Esophagus squamous epithelium (tissue), 4 donors: ENCODE results near the gene MRPS9.

ENCODE experiments used
- POLR2A ChIP-seq, 4 donors: fragments of 450-650 bp; IDR thresholded peaks; one replicate each; pipeline ENCODE4 v1.6.1; 2017; ENCODE audit warnings: antibody characterized with exemption in 4 of 4, mild to moderate bottlenecking in 4 of 4, moderate library complexity in 3 of 4
- TF ChIP-seq, protein P1 (sequence below), 6 experiments: fragments of 450-650 bp in 4 of 6; fragments of 200-600 bp in 2 of 6; sonication (generic) in 2 of 6; IDR thresholded peaks; one replicate each; pipeline ENCODE4 v1.5.1; 2016 to 2019; ENCODE audit warnings: antibody characterized with exemption in 6 of 6, mild to moderate bottlenecking in 4 of 6, moderate library complexity in 4 of 6

DNA sequence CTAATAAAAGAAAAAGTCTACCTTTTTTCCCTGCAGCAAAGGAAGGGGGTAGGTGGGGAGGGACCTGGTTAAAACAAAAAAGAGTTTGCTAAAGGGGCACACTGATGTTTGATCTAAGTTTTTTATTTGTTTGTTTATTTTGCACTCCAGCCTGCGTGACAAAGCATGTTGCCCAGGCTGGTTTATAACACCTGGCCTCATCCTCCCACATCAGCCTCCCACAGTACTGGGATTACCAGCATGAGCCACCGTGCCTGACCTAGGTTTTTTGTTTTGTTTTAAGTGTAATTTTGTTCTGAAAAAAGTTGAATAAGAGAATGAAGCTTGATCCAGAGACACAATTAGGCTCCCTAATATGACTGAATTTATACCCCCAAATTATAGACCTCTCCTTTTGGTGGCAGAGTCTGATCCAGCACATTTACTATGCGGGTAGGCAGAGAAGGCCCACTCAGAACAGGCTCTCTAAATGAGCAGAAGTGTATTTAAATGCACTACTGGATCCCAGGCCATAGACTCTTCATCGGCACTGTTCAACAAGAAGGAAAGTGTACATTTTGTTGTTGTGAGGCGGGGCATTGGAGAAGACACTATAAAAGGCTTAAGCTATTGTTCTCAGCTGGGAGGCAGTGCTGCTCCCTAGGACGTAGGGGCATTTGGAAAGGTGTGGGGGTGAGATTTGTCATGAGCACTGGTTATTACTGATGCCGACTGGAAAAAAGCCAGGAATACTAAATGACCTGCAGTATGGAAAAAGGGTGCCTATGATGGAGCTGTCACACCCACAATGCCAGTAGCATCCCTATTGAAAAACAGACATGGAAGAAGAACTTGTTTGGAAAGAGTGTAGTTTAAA lies 32.4 kb downstream of the MRPS9 start:
- TF ChIP-seq, protein P1, sequence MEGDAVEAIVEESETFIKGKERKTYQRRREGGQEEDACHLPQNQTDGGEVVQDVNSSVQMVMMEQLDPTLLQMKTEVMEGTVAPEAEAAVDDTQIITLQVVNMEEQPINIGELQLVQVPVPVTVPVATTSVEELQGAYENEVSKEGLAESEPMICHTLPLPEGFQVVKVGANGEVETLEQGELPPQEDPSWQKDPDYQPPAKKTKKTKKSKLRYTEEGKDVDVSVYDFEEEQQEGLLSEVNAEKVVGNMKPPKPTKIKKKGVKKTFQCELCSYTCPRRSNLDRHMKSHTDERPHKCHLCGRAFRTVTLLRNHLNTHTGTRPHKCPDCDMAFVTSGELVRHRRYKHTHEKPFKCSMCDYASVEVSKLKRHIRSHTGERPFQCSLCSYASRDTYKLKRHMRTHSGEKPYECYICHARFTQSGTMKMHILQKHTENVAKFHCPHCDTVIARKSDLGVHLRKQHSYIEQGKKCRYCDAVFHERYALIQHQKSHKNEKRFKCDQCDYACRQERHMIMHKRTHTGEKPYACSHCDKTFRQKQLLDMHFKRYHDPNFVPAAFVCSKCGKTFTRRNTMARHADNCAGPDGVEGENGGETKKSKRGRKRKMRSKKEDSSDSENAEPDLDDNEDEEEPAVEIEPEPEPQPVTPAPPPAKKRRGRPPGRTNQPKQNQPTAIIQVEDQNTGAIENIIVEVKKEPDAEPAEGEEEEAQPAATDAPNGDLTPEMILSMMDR (IDR thresholded peaks at IDR 0.05) = no peak
- TF ChIP-seq POLR2A (IDR thresholded peaks at IDR 0.05) = no peak
